ENCODE results near the gene IZUMO4. TPM values are rescaled to one million over a fixed set of nuclear protein-coding genes. Genes with fewer than 3 reads are reported as not detected.

Gene IZUMO4
- total RNA-seq, 1 donor from 2014 or later = 10.6 TPM

GRCh38 chr19:2132731-2133490 lies 36.2 kb downstream of the IZUMO4 start:
- Mint-ChIP-seq H3K27me3 (ENCODE audit: unreplicated experiment) (peaks cover 2% of the 10 kb centered on the region), H3K4me3 (ENCODE audit: unreplicated experiment) (peak overlapping the region; percentile 39), H3K9me3 (ENCODE audit: unreplicated experiment) (peaks cover 5% of the 10 kb centered on the region), H3K4me1 (ENCODE audit: low read depth, unreplicated experiment) (no peaks in the 10 kb centered on the region), H3K27ac (ENCODE audit: unreplicated experiment) (no peak overlapping the region), H3K36me3 (ENCODE audit: unreplicated experiment) (peaks cover 4% of the 10 kb centered on the region)
- DNase-seq = no peak
- TF ChIP-seq, protein P1, sequence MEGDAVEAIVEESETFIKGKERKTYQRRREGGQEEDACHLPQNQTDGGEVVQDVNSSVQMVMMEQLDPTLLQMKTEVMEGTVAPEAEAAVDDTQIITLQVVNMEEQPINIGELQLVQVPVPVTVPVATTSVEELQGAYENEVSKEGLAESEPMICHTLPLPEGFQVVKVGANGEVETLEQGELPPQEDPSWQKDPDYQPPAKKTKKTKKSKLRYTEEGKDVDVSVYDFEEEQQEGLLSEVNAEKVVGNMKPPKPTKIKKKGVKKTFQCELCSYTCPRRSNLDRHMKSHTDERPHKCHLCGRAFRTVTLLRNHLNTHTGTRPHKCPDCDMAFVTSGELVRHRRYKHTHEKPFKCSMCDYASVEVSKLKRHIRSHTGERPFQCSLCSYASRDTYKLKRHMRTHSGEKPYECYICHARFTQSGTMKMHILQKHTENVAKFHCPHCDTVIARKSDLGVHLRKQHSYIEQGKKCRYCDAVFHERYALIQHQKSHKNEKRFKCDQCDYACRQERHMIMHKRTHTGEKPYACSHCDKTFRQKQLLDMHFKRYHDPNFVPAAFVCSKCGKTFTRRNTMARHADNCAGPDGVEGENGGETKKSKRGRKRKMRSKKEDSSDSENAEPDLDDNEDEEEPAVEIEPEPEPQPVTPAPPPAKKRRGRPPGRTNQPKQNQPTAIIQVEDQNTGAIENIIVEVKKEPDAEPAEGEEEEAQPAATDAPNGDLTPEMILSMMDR (IDR thresholded peaks at IDR 0.05; ENCODE audit: partially characterized antibody, unreplicated experiment) = no peak

DNA sequence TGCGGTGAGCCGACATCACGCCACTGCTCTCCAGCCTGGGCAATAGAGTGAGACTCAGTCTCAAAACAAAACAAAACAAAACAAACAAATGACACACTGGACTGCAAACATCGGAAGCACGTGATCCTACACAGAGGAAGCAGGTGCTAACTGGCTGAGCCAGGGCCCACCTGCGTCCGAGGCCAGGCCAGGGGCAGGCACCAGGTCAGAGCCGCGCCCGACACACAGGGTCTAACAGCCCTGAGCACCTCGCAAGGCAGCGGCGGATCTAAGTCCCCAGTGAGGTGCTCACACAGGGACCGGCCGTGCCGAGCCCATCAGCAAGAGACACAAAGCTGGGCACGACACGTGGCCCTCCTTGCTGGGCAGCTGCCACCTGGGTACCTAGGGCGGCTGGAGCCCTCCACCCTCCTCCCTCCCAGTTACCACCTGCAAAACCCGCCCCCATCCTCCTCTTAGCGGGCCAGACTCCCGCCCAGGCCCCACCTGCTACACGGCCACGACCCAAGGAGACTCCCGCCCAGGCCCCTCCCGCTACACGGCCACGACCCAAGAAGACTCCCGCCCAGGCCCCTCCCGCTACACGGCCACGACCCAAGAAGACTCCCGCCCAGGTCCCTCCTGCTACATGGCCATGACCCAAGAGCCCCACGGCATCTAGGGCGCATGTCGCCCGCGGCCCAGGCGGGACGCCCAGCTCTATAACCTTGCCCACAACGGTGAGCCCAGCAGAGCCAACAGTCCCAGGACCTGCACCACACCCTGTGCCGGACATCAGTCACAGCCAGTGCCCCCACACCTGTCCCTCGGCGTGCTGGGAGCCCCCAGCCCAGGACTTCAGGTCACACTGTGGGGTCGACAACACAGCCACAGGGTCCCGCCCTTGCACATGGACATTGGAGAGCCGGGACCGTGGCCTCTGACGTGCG lies 39.0 kb downstream of the IZUMO4 start:
- peaks cover 5% of the 10 kb centered on the region for H3K4me1 Mint-ChIP-seq (ENCODE audit: low read depth, unreplicated experiment)
- H3K27me3 Mint-ChIP-seq (ENCODE audit: unreplicated experiment) = peaks cover 3% of the 10 kb centered on the region
- no peak overlapping the region for H3K27ac Mint-ChIP-seq (ENCODE audit: unreplicated experiment)
- DNase-seq = no peak
- TF ChIP-seq, protein P1 (IDR thresholded peaks at IDR 0.05; ENCODE audit: partially characterized antibody, unreplicated experiment) = no peak
- peaks cover 5% of the 10 kb centered on the region for H3K9me3 Mint-ChIP-seq (ENCODE audit: unreplicated experiment)
- no peak overlapping the region for H3K4me3 Mint-ChIP-seq (ENCODE audit: unreplicated experiment)
- peaks cover 4% of the 10 kb centered on the region for H3K36me3 Mint-ChIP-seq (ENCODE audit: unreplicated experiment)

- no peak overlapping the region for H3K27ac Mint-ChIP-seq (ENCODE audit: unreplicated experiment)
- peaks cover 4% of the 10 kb centered on the region for H3K36me3 Mint-ChIP-seq (ENCODE audit: unreplicated experiment)
- peaks cover 5% of the 10 kb centered on the region for H3K9me3 Mint-ChIP-seq (ENCODE audit: unreplicated experiment)
- H3K4me3 Mint-ChIP-seq (ENCODE audit: unreplicated experiment) = no peak overlapping the region
- TF ChIP-seq, protein P1 (IDR thresholded peaks at IDR 0.05; ENCODE audit: partially characterized antibody, unreplicated experiment) = no peak
- peaks cover 3% of the 10 kb centered on the region for H3K27me3 Mint-ChIP-seq (ENCODE audit: unreplicated experiment)
- DNase-seq = no peak
- peaks cover 8% of the 10 kb centered on the region for H3K4me1 Mint-ChIP-seq (ENCODE audit: low read depth, unreplicated experiment)
Measured at GRCh38 chr19:2136796-2137195, 40.1 kb downstream of the IZUMO4 start.

DNA sequence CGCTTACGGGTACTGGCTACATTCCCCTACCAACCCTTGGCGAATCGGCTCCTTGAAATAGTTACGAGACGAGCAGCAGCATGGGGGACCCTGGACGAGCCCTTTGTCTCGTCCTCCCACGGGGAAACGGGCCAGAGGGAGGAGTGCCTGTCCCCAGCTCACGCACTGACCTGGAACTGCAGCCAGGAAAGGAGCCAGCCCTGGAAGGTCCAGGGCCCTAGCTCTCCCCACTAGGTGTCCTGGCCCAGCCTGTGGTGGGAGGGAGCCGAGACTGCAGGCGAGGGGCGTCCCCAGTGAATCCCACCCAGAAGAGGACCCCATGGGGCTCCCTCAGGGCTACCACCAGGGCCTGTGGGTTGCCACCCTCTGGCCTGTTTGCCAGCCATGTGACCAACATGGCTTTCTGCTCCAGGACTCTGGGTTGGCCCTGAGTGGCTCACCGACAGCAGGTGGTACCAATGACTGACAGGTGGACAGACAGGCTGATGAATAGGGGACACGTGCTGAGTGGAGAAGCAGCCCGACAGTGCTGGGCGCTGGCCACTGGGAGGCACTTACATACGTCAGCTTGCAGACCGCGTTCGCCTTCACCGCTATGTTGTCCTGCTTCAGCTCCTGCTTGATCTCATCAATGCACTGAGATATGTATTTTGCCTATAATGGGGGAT lies 41.5 kb downstream of the IZUMO4 start:
- DNase-seq = no peak
- Mint-ChIP-seq H3K4me1 (ENCODE audit: low read depth, unreplicated experiment) (peaks cover 8% of the 10 kb centered on the region), H3K27ac (ENCODE audit: unreplicated experiment) (peak overlapping the region; percentile 48), H3K27me3 (ENCODE audit: unreplicated experiment) (peaks cover 2% of the 10 kb centered on the region), H3K4me3 (ENCODE audit: unreplicated experiment) (peak overlapping the region; percentile 49), H3K9me3 (ENCODE audit: unreplicated experiment) (peaks cover 2% of the 10 kb centered on the region), H3K36me3 (ENCODE audit: unreplicated experiment) (peaks cover 2% of the 10 kb centered on the region)
- TF ChIP-seq, protein P1 (IDR thresholded peaks at IDR 0.05; ENCODE audit: partially characterized antibody, unreplicated experiment) = no peak

Data from glutamatergic neuron (in vitro differentiated cells).